HepG2 (cell line): ENCODE data around the gene HOXD4. TPM values are rescaled to one million over a fixed set of nuclear protein-coding genes. Genes with fewer than 3 reads are reported as not detected.

Experiments
- ARHGAP35 ChIP-seq: sonication (generic); formaldehyde crosslinking; IDR thresholded peaks from 2 replicates; pipeline ENCODE4 v1.9.0; 2022; ENCODE audit warnings: mild to moderate bottlenecking, inconsistent platforms, moderate library complexity, missing genetic modification reagents, borderline replicate concordance
- CENPBD1 ChIP-seq: sonication (generic); formaldehyde crosslinking; IDR thresholded peaks from 2 replicates; pipeline ENCODE4 v1.8.0; 2022; ENCODE audit warnings: missing genetic modification reagents, low read depth, mild to moderate bottlenecking, borderline replicate concordance
- EED ChIP-seq: sonication (generic); formaldehyde crosslinking; IDR thresholded peaks from 2 replicates; pipeline ENCODE4 v1.5.0; 2020; ENCODE audit warnings: mild to moderate bottlenecking, missing genetic modification reagents
- HNF4A ChIP-seq: sonication (generic); formaldehyde crosslinking; IDR thresholded peaks from 2 replicates; pipeline ENCODE4 v1.4.0; 2020; ENCODE audit warnings: missing genetic modification reagents
- HNF4G ChIP-seq, 2 experiments: sonication (generic) in 1 of 2; formaldehyde crosslinking in 1 of 2; IDR thresholded peaks; 2 replicates each; pipeline versions ENCODE4 v1.4.0 to v1.6.1; 2011 to 2020; ENCODE audit warnings: borderline replicate concordance in 2 of 2, low read depth in 2 of 2, mild to moderate bottlenecking in 2 of 2, low read length in 1 of 2, missing genetic modification reagents in 1 of 2, moderate library complexity in 1 of 2
- KAT2B ChIP-seq: fragments of 150-350 bp; IDR thresholded peaks from 2 replicates; pipeline ENCODE4 v1.6.1; 2014; ENCODE audit warnings: low read depth, low read length, borderline replicate concordance
- KDM5B ChIP-seq: sonication (generic); formaldehyde crosslinking; IDR thresholded peaks from 2 replicates; pipeline ENCODE4 v1.4.0; 2020; ENCODE audit warnings: missing genetic modification reagents, mild to moderate bottlenecking, borderline replicate concordance
- MTF1 ChIP-seq: sonication (generic); formaldehyde crosslinking; IDR thresholded peaks from 2 replicates; pipeline ENCODE4 v1.5.0; 2020; ENCODE audit warnings: missing genetic modification reagents
- NKX3-1 ChIP-seq: sonication (generic); formaldehyde crosslinking; IDR thresholded peaks from 2 replicates; pipeline ENCODE4 v1.5.0; 2020; ENCODE audit warnings: missing genetic modification reagents
- POLR2A ChIP-seq, 2 experiments: IDR thresholded peaks; 2 replicates each; pipeline ENCODE4 v1.6.1; 2011; ENCODE audit warnings: low read depth in 2 of 2, low read length in 2 of 2, mild to moderate bottlenecking in 1 of 2, moderate library complexity in 1 of 2; ENCODE audit not compliant: insufficient read depth in 1 of 2
- RAD51 ChIP-seq: fragments of 450-650 bp; IDR thresholded peaks from 2 replicates; pipeline ENCODE4 v1.6.1; 2016; ENCODE audit warnings: borderline replicate concordance
- RFX3 ChIP-seq: IDR thresholded peaks from 2 replicates; pipeline ENCODE4 v1.6.1; 2016; ENCODE audit warnings: missing biosample characterization, missing genetic modification reagents
- ZBTB26 ChIP-seq: IDR thresholded peaks from 2 replicates; pipeline ENCODE4 v1.6.1; 2016; ENCODE audit warnings: missing compliant biosample characterization, missing genetic modification reagents, borderline replicate concordance
- ZFP37 ChIP-seq: sonication (generic); formaldehyde crosslinking; IDR thresholded peaks from 2 replicates; pipeline ENCODE4 v1.4.0; 2020; ENCODE audit warnings: missing genetic modification reagents, borderline replicate concordance
- ZNF143 ChIP-seq: sonication (generic); formaldehyde crosslinking; IDR thresholded peaks from 2 replicates; pipeline ENCODE4 v1.4.0; 2020; ENCODE audit warnings: missing genetic modification reagents
- ZNF350 ChIP-seq: sonication (generic); formaldehyde crosslinking; IDR thresholded peaks from 2 replicates; pipeline ENCODE4 v1.4.0; 2020; ENCODE audit warnings: mild to moderate bottlenecking, low read depth, missing genetic modification reagents, borderline replicate concordance
- ZNF367 ChIP-seq: sonication (generic); formaldehyde crosslinking; IDR thresholded peaks from 2 replicates; pipeline ENCODE4 v1.4.0; 2020; ENCODE audit warnings: missing genetic modification reagents, borderline replicate concordance
- ZNF382 ChIP-seq: sonication (generic); formaldehyde crosslinking; IDR thresholded peaks from 2 replicates; pipeline ENCODE4 v1.5.0; 2020; ENCODE audit warnings: missing genetic modification reagents, mild to moderate bottlenecking, borderline replicate concordance
- ZNF503 ChIP-seq: sonication (generic); formaldehyde crosslinking; IDR thresholded peaks from 2 replicates; pipeline ENCODE4 v1.4.0; 2020; ENCODE audit warnings: missing genetic modification reagents
- ZNF546 ChIP-seq: sonication (generic); formaldehyde crosslinking; conservative IDR thresholded peaks from 2 replicates; pipeline ENCODE4 v1.8.1; 2023; ENCODE audit warnings: mild to moderate bottlenecking, missing genetic modification reagents
- ZNF615 ChIP-seq: sonication (generic); formaldehyde crosslinking; IDR thresholded peaks from 2 replicates; pipeline ENCODE4 v1.5.0; 2020; ENCODE audit warnings: mild to moderate bottlenecking, missing genetic modification reagents, borderline replicate concordance
- ZNF709 ChIP-seq: sonication (generic); formaldehyde crosslinking; IDR thresholded peaks from 2 replicates; pipeline ENCODE4 v1.5.0; 2020; ENCODE audit warnings: mild to moderate bottlenecking, missing genetic modification reagents
- ZNF713 ChIP-seq: sonication (generic); formaldehyde crosslinking; IDR thresholded peaks from 2 replicates; pipeline ENCODE4 v1.4.0; 2020; ENCODE audit warnings: mild to moderate bottlenecking, missing genetic modification reagents
- ZNF737 ChIP-seq: sonication (generic); formaldehyde crosslinking; IDR thresholded peaks from 2 replicates; pipeline ENCODE4 v1.5.0; 2020; ENCODE audit warnings: missing genetic modification reagents, mild to moderate bottlenecking, borderline replicate concordance
- polyA plus RNA-seq, 8 experiments: library from polyadenylated mRNA; depleted of rRNA in 3 of 8; stranded (reverse) in 7 of 8; unstranded in 1 of 8; fragments of >200 nt; fragmentation: Illumina TruSeq in 4 of 8; extraction: Trizol in 4 of 8; gene quantifications; 2 replicates each; pipeline versions ENCODE4 v1.2.1 to v1.2.3, GENCODE V29; 2011 to 2016; ENCODE audit warnings: low read depth in 4 of 8, missing spikeins in 1 of 8, mixed read lengths in 1 of 8; ENCODE audit not compliant: insufficient read depth in 1 of 8
- total RNA-seq, 5 experiments: library from RNA; depleted of rRNA; stranded (reverse); fragments of >200 nt; fragmentation: Illumina TruSeq; extraction: Trizol; gene quantifications; 2 replicates each; pipeline ENCODE4 v1.2.3, GENCODE V29; 2016; ENCODE audit warnings: low read depth in 1 of 5

Gene HOXD4
- total and polyA plus RNA-seq, 2 of the 13 experiments (the other 11 are each of a cell fraction or from before 2014, with no cell fraction given): not detected

GRCh38 chr2:176172007-176172894 lies 20.9 kb downstream of the HOXD4 start (continued):
- no peak for TF ChIP-seq KAT2B
- TF ChIP-seq ZNF713: no peak
- TF ChIP-seq ZNF503 (CRISPR knock-in tag): no peak
- no peak for TF ChIP-seq HNF4G (IDR thresholded peaks at IDR 0.05; ENCODE audit: borderline replicate concordance, low read depth, low read length)
- TF ChIP-seq HNF4G (CRISPR knock-in tag; IDR thresholded peaks at IDR 0.05; ENCODE audit: borderline replicate concordance, low read depth): no peak
- no peak for TF ChIP-seq MTF1 (CRISPR knock-in tag)
- TF ChIP-seq ARHGAP35: no peak
- TF ChIP-seq POLR2A (IDR thresholded peaks at IDR 0.05; ENCODE audit: insufficient read depth in 1 of 2, low read depth in 2 of 2, low read length in 2 of 2): peak in 1 of 2 experiments; percentile 19; a peak in 1 of 4 replicates
- no peak for TF ChIP-seq ZNF615 (CRISPR knock-in tag)
- TF ChIP-seq ZFP37: no peak
- TF ChIP-seq ZNF350 (CRISPR knock-in tag): no peak
- TF ChIP-seq ZNF737 (CRISPR knock-in tag): no peak
- TF ChIP-seq ZNF382 (CRISPR knock-in tag): no peak
- no peak for TF ChIP-seq NKX3-1 (CRISPR knock-in tag)
- TF ChIP-seq ZBTB26 (CRISPR knock-in tag): no peak
- TF ChIP-seq HNF4A (CRISPR knock-in tag): no peak
- no peak for TF ChIP-seq ZNF546
- TF ChIP-seq RAD51: no peak
- TF ChIP-seq RFX3 (CRISPR knock-in tag): no peak
- no peak for TF ChIP-seq EED
- no peak for TF ChIP-seq ZNF143 (CRISPR knock-in tag)
- no peak for TF ChIP-seq CENPBD1 (CRISPR knock-in tag)
- no peak for TF ChIP-seq ZNF709
- TF ChIP-seq KDM5B: peak; percentile 36; the same call in 1 of the 2 replicates
- TF ChIP-seq ZNF367: no peak
